SU-DHL-6 (cell line): ENCODE measurements around the gene WDR5.

Experiments
- CTCF ChIP-seq: fragments of 200-600 bp; sonication (generic); IDR thresholded peaks from one replicate; pipeline ENCODE4 v1.5.1; 2017; ENCODE audit warnings: antibody characterized with exemption, mild to moderate bottlenecking, low read length, moderate library complexity; ENCODE audit not compliant: insufficient read depth, poor library complexity, severe bottlenecking
- EZH2phosphoT487 ChIP-seq: fragments of 200-600 bp; sonication (generic), shearing (Covaris generic); conservative IDR thresholded peaks from 2 replicates; pipeline ENCODE4 v1.6.1; 2018; ENCODE audit warnings: mild to moderate bottlenecking, antibody characterized with exemption, low read length, moderate library complexity, mixed read lengths

DNA sequence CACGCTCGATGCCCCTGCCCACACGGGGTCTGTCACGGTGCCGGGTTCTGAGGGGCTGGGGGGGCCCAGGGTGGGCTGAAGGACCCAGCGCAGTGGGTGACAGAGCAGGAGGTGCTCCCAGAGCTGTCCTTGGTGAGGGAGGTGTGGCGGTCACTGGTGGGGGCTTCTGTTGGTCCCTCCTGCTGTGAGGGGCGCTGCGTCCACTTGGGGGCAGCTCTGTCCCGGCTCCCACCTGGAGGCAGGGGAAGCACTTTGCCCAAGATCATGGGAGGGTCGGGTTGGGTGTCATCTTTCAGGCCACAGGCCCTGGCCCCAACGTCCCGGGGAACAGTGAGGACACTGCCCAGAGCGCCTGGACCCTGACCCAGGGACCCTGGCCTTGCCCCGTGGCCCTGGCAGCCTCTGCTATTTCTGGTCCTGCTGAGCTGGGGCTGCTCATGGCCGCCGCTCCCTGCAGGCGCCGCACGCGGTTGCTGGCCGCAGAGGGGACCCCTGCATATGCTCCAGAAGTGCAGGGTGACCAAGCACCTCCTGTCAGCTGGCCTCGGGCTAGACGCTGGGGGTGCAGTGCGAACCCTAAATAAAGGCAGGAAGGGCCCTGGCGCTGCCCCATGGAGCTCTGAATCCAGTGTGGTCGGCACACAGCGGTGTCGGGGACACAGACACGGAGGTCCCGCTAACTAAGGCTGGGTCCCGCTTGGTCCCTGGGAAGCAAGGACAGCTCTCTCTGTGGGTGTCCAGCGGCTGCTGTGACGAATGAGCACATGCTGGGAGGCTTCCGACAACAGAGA is 40.1 kb downstream of the WDR5 start:
- TF ChIP-seq CTCF (no peak), EZH2phosphoT487 (no peak)
